ENCODE data around the gene OOSP1. TPM values are rescaled to one million over a fixed set of nuclear protein-coding genes. Genes with fewer than 3 reads are reported as not detected.
"Not testable (repeated sequence)": the region's sequence is repeated elsewhere in the genome, so short reads cannot be mapped to it uniquely, and the experiment has no call there.

OOSP1 gene
- total RNA-seq, 2 donors from 2014 or later = not detected

DNA sequence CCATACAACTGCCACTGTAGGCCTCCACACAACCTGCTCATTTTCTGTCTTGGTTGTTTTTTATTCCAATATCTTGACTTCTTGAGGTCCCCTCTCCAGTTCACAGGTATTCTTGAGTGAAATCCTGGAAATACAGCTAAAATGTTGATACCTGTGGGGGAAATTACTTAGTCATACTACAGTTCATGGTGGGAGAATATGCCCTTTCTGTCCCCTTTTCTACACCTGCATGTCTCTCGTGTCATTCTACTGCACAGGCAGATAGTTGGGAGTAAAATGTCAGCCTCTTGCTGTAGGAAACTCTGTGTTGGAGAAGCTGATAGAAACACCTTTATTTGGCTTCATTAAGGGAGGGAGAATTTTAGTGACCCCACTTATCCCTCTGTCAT, 30.2 kb downstream of the OOSP1 start:
- Mint-ChIP-seq H3K4me3 (no peak overlapping the region), H3K4me1 (peaks cover 12% of the 10 kb centered on the region), H3K27me3 (ENCODE audit: insufficient read depth) (no peaks in the 10 kb centered on the region), H3K27ac (no peak overlapping the region), H3K9me3 (no peaks in the 10 kb centered on the region), H3K36me3 (ENCODE audit: low read depth) (no peaks in the 10 kb centered on the region)
- Histone ChIP-seq H3K4me3 (ENCODE audit: low read length) (no peak overlapping the region), H3K36me3 (ENCODE audit: control insufficient read depth, insufficient read depth, low read length) (no peaks in the 10 kb centered on the region), H3K27ac (ENCODE audit: low read depth, low read length) (no peak overlapping the region), H3K9ac (ENCODE audit: extremely low read depth, low read length, poor library complexity, severe bottlenecking) (no peak overlapping the region), H3K9me3 (ENCODE audit: control insufficient read depth, low read length) (no peaks in the 10 kb centered on the region), H3K4me1 (ENCODE audit: control insufficient read depth, insufficient read depth, low read length) (peaks cover 3% of the 10 kb centered on the region), H3K27me3 (ENCODE audit: control insufficient read depth, insufficient read depth, low read length, poor library complexity, severe bottlenecking) (no peaks in the 10 kb centered on the region)
- WGBS, 2 experiments (ENCODE audit: insufficient coverage in 1 of 2, insufficient read length in 1 of 2) = 100% methylated on average over 1 of the region's 1 CpG; no CpG with 5 or more reads in 1 of the 2 experiments
- no peak for DNase-seq
- TF ChIP-seq, protein P1, sequence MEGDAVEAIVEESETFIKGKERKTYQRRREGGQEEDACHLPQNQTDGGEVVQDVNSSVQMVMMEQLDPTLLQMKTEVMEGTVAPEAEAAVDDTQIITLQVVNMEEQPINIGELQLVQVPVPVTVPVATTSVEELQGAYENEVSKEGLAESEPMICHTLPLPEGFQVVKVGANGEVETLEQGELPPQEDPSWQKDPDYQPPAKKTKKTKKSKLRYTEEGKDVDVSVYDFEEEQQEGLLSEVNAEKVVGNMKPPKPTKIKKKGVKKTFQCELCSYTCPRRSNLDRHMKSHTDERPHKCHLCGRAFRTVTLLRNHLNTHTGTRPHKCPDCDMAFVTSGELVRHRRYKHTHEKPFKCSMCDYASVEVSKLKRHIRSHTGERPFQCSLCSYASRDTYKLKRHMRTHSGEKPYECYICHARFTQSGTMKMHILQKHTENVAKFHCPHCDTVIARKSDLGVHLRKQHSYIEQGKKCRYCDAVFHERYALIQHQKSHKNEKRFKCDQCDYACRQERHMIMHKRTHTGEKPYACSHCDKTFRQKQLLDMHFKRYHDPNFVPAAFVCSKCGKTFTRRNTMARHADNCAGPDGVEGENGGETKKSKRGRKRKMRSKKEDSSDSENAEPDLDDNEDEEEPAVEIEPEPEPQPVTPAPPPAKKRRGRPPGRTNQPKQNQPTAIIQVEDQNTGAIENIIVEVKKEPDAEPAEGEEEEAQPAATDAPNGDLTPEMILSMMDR (conservative IDR thresholded peaks at IDR 0.05) = no peak

DNA sequence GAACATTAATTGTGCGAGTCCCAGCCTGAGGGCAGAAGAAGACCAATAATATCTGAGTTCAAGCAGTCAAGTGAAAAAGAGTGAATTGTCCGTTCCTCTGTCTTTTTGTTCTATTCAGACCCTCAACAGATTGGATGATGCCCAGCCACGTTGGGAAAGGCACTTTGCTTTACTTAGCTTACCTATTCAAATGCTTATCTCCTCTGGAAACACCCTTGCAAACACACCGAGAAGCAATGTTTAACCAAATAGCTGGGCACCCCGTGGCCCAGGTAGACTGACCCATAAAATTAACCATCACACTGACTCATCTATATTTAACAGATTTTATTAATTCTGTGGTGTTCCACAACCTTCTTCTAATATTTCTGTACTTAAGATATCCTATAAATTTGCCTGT, 34.9 kb downstream of the OOSP1 start:
- Mint-ChIP-seq H3K4me3 (no peak overlapping the region), H3K4me1 (peaks cover 9% of the 10 kb centered on the region), H3K27ac (no peak overlapping the region), H3K36me3 (ENCODE audit: low read depth) (no peaks in the 10 kb centered on the region), H3K9me3 (no peaks in the 10 kb centered on the region), H3K27me3 (ENCODE audit: insufficient read depth) (no peaks in the 10 kb centered on the region)
- no peak for DNase-seq
- H3K9ac ChIP-seq (ENCODE audit: extremely low read depth, low read length, poor library complexity, severe bottlenecking) = no peak overlapping the region
- no peaks in the 10 kb centered on the region for H3K9me3 ChIP-seq (ENCODE audit: control insufficient read depth, low read length)
- no peaks in the 10 kb centered on the region for H3K36me3 ChIP-seq (ENCODE audit: control insufficient read depth, insufficient read depth, low read length)
- 65% methylated on average over 5 of the region's 5 CpGs for WGBS, 2 experiments (ENCODE audit: insufficient coverage in 1 of 2, insufficient read length in 1 of 2)
- H3K4me1 ChIP-seq (ENCODE audit: control insufficient read depth, insufficient read depth, low read length) = peaks cover 3% of the 10 kb centered on the region
- H3K4me3 ChIP-seq (ENCODE audit: low read length) = no peak overlapping the region
- TF ChIP-seq, protein P1 (conservative IDR thresholded peaks at IDR 0.05) = no peak
- H3K27ac ChIP-seq (ENCODE audit: low read depth, low read length) = no peak overlapping the region
- H3K27me3 ChIP-seq (ENCODE audit: control insufficient read depth, insufficient read depth, low read length, poor library complexity, severe bottlenecking) = no peaks in the 10 kb centered on the region

GRCh38 chr11:59981106-59981770, 43.0 kb downstream of the OOSP1 start:
- TF ChIP-seq, protein P1 (conservative IDR thresholded peaks at IDR 0.05) = no peak
- no peaks in the 10 kb centered on the region for H3K27me3 ChIP-seq (ENCODE audit: control insufficient read depth, insufficient read depth, low read length, poor library complexity, severe bottlenecking)
- Mint-ChIP-seq H3K4me3 (no peak overlapping the region), H3K4me1 (peaks cover 2% of the 10 kb centered on the region), H3K27ac (no peak overlapping the region), H3K36me3 (ENCODE audit: low read depth) (no peaks in the 10 kb centered on the region), H3K9me3 (no peaks in the 10 kb centered on the region), H3K27me3 (ENCODE audit: insufficient read depth) (no peaks in the 10 kb centered on the region)
- peaks cover 12% of the 10 kb centered on the region for H3K4me1 ChIP-seq (ENCODE audit: control insufficient read depth, insufficient read depth, low read length)
- H3K27ac ChIP-seq (ENCODE audit: low read depth, low read length) = no peak overlapping the region
- WGBS, 2 experiments (ENCODE audit: insufficient coverage in 1 of 2, insufficient read length in 1 of 2) = 84 to 96% methylated on average over 4 of the region's 4 CpGs
- peaks cover 3% of the 10 kb centered on the region for H3K9me3 ChIP-seq (ENCODE audit: control insufficient read depth, low read length)
- peak overlapping the region; percentile 50 for H3K4me3 ChIP-seq (ENCODE audit: low read length)
- DNase-seq = no peak
- H3K36me3 ChIP-seq (ENCODE audit: control insufficient read depth, insufficient read depth, low read length) = no peaks in the 10 kb centered on the region
- no peak overlapping the region for H3K9ac ChIP-seq (ENCODE audit: extremely low read depth, low read length, poor library complexity, severe bottlenecking)

GRCh38 chr11:59982037-59982436, 43.8 kb downstream of the OOSP1 start:
- H3K27ac ChIP-seq (ENCODE audit: low read depth, low read length); H3K9me3 ChIP-seq (ENCODE audit: control insufficient read depth, low read length); DNase-seq; H3K27me3 ChIP-seq (ENCODE audit: control insufficient read depth, insufficient read depth, low read length, poor library complexity, severe bottlenecking); H3K9ac ChIP-seq (ENCODE audit: extremely low read depth, low read length, poor library complexity, severe bottlenecking); H3K4me1 Mint-ChIP-seq; H3K27ac Mint-ChIP-seq; H3K27me3 Mint-ChIP-seq (ENCODE audit: insufficient read depth); H3K4me3 Mint-ChIP-seq; H3K36me3 ChIP-seq (ENCODE audit: control insufficient read depth, insufficient read depth, low read length); H3K36me3 Mint-ChIP-seq (ENCODE audit: low read depth); H3K9me3 Mint-ChIP-seq: not testable (repeated sequence)
- Histone ChIP-seq H3K4me3 (ENCODE audit: low read length) (peak overlapping the region; percentile 50), H3K4me1 (ENCODE audit: control insufficient read depth, insufficient read depth, low read length) (peaks cover 12% of the 10 kb centered on the region)
- 94 to 100% methylated on average over 3 of the region's 4 CpGs for WGBS, 2 experiments (ENCODE audit: insufficient coverage in 1 of 2, insufficient read length in 1 of 2)
